ENCODE measurements around the gene IP6K1. TPM values are rescaled to one million over a fixed set of nuclear protein-coding genes. Genes with fewer than 3 reads are reported as not detected.

The IP6K1 gene
- total and polyA plus RNA-seq, 2 experiments from 2014 or later, result 10.7 to 35.5 TPM

DNA sequence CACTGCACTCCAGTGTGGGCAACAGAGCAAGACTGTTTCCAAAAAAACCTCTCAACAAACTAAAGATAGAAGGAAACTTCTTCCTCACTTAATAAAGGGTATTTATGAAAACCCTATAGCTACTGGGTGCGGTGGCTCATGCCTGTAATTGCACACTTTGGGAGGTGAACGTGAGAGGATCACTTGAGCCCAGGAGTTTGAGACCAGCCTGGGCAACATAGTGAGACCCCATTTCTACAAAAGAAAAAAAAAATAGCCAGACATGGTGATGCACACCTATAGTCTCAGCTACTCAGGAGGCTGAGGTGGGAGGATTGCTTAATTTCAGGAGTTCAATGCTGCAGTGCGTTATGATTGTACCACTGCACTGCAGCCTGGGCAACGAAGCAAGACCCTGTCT, 22.4 kb downstream of the IP6K1 start (continued):
- TF ChIP-seq, protein P1, sequence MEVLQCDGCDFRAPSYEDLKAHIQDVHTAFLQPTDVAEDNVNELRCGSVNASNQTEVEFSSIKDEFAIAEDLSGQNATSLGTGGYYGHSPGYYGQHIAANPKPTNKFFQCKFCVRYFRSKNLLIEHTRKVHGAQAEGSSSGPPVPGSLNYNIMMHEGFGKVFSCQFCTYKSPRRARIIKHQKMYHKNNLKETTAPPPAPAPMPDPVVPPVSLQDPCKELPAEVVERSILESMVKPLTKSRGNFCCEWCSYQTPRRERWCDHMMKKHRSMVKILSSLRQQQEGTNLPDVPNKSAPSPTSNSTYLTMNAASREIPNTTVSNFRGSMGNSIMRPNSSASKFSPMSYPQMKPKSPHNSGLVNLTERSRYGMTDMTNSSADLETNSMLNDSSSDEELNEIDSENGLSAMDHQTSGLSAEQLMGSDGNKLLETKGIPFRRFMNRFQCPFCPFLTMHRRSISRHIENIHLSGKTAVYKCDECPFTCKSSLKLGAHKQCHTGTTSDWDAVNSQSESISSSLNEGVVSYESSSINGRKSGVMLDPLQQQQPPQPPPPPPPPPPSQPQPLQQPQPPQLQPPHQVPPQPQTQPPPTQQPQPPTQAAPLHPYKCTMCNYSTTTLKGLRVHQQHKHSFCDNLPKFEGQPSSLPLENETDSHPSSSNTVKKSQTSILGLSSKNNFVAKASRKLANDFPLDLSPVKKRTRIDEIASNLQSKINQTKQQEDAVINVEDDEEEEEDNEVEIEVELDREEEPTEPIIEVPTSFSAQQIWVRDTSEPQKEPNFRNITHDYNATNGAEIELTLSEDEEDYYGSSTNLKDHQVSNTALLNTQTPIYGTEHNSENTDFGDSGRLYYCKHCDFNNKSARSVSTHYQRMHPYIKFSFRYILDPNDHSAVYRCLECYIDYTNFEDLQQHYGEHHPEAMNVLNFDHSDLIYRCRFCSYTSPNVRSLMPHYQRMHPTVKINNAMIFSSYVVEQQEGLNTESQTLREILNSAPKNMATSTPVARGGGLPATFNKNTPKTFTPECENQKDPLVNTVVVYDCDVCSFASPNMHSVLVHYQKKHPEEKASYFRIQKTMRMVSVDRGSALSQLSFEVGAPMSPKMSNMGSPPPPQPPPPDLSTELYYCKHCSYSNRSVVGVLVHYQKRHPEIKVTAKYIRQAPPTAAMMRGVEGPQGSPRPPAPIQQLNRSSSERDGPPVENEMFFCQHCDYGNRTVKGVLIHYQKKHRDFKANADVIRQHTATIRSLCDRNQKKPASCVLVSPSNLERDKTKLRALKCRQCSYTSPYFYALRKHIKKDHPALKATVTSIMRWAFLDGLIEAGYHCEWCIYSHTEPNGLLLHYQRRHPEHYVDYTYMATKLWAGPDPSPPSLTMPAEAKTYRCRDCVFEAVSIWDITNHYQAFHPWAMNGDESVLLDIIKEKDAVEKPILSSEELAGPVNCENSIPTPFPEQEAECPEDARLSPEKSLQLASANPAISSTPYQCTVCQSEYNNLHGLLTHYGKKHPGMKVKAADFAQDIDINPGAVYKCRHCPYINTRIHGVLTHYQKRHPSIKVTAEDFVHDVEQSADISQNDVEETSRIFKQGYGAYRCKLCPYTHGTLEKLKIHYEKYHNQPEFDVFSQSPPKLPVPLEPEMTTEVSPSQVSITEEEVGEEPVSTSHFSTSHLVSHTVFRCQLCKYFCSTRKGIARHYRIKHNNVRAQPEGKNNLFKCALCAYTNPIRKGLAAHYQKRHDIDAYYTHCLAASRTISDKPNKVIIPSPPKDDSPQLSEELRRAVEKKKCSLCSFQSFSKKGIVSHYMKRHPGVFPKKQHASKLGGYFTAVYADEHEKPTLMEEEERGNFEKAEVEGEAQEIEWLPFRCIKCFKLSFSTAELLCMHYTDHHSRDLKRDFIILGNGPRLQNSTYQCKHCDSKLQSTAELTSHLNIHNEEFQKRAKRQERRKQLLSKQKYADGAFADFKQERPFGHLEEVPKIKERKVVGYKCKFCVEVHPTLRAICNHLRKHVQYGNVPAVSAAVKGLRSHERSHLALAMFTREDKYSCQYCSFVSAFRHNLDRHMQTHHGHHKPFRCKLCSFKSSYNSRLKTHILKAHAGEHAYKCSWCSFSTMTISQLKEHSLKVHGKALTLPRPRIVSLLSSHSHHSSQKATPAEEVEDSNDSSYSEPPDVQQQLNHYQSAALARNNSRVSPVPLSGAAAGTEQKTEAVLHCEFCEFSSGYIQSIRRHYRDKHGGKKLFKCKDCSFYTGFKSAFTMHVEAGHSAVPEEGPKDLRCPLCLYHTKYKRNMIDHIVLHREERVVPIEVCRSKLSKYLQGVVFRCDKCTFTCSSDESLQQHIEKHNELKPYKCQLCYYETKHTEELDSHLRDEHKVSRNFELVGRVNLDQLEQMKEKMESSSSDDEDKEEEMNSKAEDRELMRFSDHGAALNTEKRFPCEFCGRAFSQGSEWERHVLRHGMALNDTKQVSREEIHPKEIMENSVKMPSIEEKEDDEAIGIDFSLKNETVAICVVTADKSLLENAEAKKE (CRISPR knock-in tag; IDR thresholded peaks at IDR 0.05), result no peak
- TF ChIP-seq STAT1 (IDR thresholded peaks at IDR 0.05; ENCODE audit: unreplicated experiment), result no peak
- no peak for TF ChIP-seq ETS1 (IDR thresholded peaks at IDR 0.05)
- no peak for TF ChIP-seq JUNB (IDR thresholded peaks at IDR 0.05; ENCODE audit: unreplicated experiment)
- TF ChIP-seq EZH2 (IDR thresholded peaks at IDR 0.05; ENCODE audit: low read depth, unreplicated experiment), result no peak
- no peak for TF ChIP-seq NANOG (IDR thresholded peaks at IDR 0.05; ENCODE audit: borderline replicate concordance)

DNA sequence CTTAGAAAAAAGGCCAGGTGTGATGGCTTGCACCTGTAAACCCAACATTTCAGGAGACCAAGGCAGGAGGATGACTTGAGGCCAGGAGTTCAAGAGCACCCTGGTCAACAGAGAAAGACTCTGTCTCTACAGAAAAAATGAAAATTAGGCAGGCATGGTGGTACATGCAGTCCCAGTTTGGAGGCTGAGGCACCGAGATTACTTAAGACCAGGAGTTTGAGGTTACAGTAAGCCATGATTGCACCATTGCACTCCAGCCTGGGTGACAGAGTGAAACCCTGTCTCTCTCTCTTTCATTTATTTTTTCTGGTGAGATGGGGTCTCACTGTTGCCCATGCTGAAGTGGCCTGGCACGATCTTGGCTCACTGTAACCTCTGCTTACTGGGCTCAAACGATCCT, 24.7 kb downstream of the IP6K1 start:
- ATAC-seq, result no peak
- Histone ChIP-seq H2AFZ (no peak overlapping the region), H3K36me3 (ENCODE audit: insufficient read depth) (no peaks in the 10 kb centered on the region), H4K20me1 (replicated peaks; ENCODE audit: insufficient read depth) (peaks cover 45% of the 10 kb centered on the region), H3K27ac (ENCODE audit: low read depth) (no peak overlapping the region), H3K4me2 (no peak overlapping the region), H3K4me1 (ENCODE audit: insufficient read depth) (no peaks in the 10 kb centered on the region), H3K79me2 (replicated peaks; ENCODE audit: insufficient read depth) (peaks cover 100% of the 10 kb centered on the region), H3K27me3 (ENCODE audit: insufficient read depth) (no peaks in the 10 kb centered on the region), H3K4me3 (no peak overlapping the region), H3F3A (replicated peaks; ENCODE audit: low read depth) (0 out of 2 replicates have a peak, but pooled peaks cover 5% of the 10 kb centered on the region), H3K9me2 (ENCODE audit: insufficient read depth) (no peaks in the 10 kb centered on the region)
- H3K27me3 Mint-ChIP-seq (ENCODE audit: insufficient read depth, low read depth, poor library complexity), result no peaks in the 10 kb centered on the region
- H3K9me3 Mint-ChIP-seq, result no peaks in the 10 kb centered on the region
- no peak overlapping the region for H3K27ac Mint-ChIP-seq
- no peak overlapping the region for H3K4me3 Mint-ChIP-seq
- no peaks in the 10 kb centered on the region for H3K36me3 Mint-ChIP-seq (ENCODE audit: low read depth)
- no peaks in the 10 kb centered on the region for H3K4me1 Mint-ChIP-seq
- no peak for DNase-seq (ENCODE audit: low spot score)
- no peak for TF ChIP-seq STAT1 (IDR thresholded peaks at IDR 0.05; ENCODE audit: unreplicated experiment)
- no peak for TF ChIP-seq NANOG (IDR thresholded peaks at IDR 0.05; ENCODE audit: borderline replicate concordance)
- TF ChIP-seq, protein P1 (CRISPR knock-in tag; IDR thresholded peaks at IDR 0.05), result no peak
- no peak for TF ChIP-seq ETS1 (IDR thresholded peaks at IDR 0.05)

Data from GM23338 (cell line).